Brain pericyte (primary cell): Measurements from ENCODE around the gene EFNA4.

Experiments
- DNase-seq: peaks from one replicate; pipeline ENCODE4 v3.0.0-alpha.2; 2012; ENCODE audit warnings: low read depth, low spot score

Gene EFNA4

GRCh38 chr1:155073377-155074242, 10.1 kb downstream of the EFNA4 start:
- no peak for DNase-seq

- DNase-seq, result no peak
Measured at GRCh38 chr1:155075535-155075934, 12.0 kb downstream of the EFNA4 start.

DNA sequence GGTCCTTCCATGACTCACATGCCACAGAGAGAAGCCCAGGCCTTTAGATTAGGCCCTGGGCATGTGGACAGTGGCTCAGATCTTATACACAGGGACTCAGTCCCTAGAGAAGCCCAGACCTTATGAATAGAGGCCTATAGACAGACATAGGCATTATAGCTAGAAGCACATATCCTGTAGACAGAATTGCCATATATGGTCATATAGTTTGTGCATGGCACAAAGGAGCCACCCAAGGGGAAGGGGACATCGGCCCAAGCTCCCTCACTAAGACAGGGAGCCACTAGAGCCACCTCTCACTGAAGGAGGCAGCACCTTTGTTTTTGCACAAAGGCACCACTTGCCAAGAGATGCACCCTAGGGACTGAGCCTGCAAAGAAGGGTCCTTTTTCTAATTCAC, 12.8 kb downstream of the EFNA4 start:
- no peak for DNase-seq

GRCh38 chr1:155077346-155077745, 13.8 kb downstream of the EFNA4 start:
- no peak for DNase-seq

GRCh38 chr1:155077758-155078445, 14.4 kb downstream of the EFNA4 start:
- no peak for DNase-seq

GRCh38 chr1:155078469-155079209, 15.1 kb downstream of the EFNA4 start, which contains the start of gene EFNA3:
EFNA3 (plus strand) TSS chr1:155078837; CDS start chr1:155078942, 105 bp downstream.
- DNase-seq, result no peak

GRCh38 chr1:155079210-155079486, 15.6 kb downstream of the EFNA4 start:
- no peak for DNase-seq

GRCh38 chr1:155079487-155080311, 16.2 kb downstream of the EFNA4 start:
- no peak for DNase-seq

GRCh38 chr1:155080312-155081228, 17.0 kb downstream of the EFNA4 start:
- DNase-seq, result no peak

GRCh38 chr1:155081472-155082300, 18.1 kb downstream of the EFNA4 start:
- no peak for DNase-seq

GRCh38 chr1:155082301-155083051, 18.9 kb downstream of the EFNA4 start:
- no peak for DNase-seq

GRCh38 chr1:155083052-155083541, 19.6 kb downstream of the EFNA4 start:
- DNase-seq, result no peak

DNA sequence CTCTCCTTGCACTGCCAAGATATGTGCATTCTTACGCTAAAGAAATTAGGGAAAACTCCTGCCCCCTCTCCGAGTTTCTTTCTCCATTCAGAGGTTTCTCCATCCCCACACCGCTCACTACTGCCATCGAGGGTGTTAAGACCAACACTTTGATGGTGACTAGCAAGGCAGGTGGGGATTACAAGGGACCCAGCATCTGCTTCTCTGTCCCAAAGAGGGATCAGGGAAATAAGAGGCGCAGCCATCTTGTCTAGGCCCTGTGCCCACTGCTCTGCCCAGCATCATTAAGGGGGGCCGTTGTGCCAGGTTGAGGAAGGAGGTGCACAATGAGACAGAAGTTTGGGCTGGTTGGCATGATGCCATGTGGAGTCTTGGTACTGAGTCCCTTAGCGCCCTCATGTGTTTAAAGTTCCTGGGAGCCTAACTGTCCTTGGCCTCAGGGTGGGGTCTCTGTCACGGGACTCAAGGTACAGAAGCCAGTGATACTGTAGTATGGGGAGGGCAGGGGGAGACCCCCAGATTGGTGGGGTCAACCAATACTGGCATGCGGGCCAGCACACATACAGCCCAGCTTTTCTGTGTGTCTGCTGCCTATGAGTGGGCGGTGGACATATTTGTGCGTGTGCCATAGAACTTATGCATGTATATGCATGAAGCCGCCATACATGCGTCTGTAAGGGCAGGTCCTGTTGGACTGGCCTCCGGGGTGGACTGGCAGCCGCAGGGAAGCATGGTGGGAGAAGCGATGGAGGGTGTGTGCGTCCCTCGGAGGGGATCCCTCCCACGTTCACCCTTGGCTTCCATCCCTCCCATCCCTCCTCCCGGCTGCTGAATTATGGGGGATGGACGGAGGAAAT, 20.6 kb downstream of the EFNA4 start:
- DNase-seq, result no peak

GRCh38 chr1:155084722-155085503, 21.4 kb downstream of the EFNA4 start:
- DNase-seq, result peak; percentile 77

GRCh38 chr1:155085504-155086127, 22.1 kb downstream of the EFNA4 start:
- DNase-seq, result no peak

DNA sequence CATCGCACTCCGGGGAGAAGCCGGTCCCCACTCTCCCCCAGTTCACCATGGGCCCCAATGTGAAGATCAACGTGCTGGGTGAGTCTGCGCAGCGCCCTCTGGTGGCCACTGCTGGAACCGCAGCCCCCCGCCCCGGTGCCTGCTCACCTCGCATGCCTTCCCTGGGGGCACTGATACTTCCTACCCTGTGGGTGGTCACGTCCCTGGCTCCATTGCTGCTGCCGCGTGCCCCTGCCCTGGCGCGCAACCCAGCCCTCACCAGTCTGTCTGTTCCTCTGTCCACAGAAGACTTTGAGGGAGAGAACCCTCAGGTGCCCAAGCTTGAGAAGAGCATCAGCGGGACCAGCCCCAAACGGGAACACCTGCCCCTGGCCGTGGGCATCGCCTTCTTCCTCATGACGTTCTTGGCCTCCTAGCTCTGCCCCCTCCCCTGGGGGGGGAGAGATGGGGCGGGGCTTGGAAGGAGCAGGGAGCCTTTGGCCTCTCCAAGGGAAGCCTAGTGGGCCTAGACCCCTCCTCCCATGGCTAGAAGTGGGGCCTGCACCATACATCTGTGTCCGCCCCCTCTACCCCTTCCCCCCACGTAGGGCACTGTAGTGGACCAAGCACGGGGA, 22.7 kb downstream of the EFNA4 start:
- no peak for DNase-seq
